ENCODE results near the gene DLG2. TPM values are rescaled to one million over a fixed set of nuclear protein-coding genes. Genes with fewer than 3 reads are reported as not detected.

DLG2 gene
- total RNA-seq, 2 experiments from 2014 or later = 2.0 to 2.1 TPM

DNA sequence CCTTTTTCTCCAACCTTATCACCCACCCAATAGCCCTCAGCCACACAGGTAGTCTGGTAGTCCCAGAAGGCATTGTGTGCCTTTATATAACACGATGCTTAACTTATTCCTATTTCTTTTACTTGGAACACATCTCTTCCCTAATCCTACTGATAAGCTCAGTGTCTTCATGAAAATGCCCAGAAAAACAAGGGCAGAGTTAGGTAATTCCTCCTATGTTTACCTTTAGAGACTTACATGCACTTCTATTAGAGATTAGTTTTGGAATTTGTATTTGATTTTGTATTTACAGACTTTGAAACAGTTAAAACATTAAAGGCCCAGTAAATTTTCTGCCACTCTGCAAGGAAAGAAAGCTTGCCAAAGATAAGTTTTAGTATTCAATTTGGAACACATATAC lies 1703.2 kb downstream of the DLG2 start:
- CTCF ChIA-PET = no interaction called here

DNA sequence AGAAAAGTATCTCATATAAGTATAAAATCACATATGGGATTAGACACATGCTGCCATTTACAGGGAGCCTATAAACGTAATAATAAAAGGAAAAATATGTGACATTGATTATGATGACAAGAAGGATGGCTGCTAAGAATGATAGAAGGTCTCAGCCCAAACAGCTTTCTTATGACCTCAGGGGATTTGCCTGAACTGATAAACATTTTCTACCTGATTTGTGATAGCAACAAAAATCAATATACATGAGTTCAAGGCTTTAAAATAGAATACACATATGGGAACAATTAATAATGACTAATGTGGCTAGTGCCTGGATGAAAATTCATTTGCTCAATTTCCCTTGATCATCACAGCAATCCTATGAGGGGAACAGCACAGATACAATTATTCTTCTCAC lies 1704.2 kb downstream of the DLG2 start:
- Mint-ChIP-seq H3K36me3 (ENCODE audit: low read depth) (no peaks in the 10 kb centered on the region), H3K9me3 (peaks cover 5% of the 10 kb centered on the region), H3K4me3 (no peak overlapping the region), H3K4me1 (ENCODE audit: low read depth) (no peaks in the 10 kb centered on the region), H3K27ac (no peak overlapping the region), H3K27me3 (no peaks in the 10 kb centered on the region)
- intact Hi-C loops (cut with DNase I, micrococcal nuclease) = no loop called here
- no peaks in the 10 kb centered on the region for H3K36me3 ChIP-seq (ENCODE audit: insufficient read depth, low read length)
- H3K27ac ChIP-seq (ENCODE audit: low read depth in 1 of 2, low read length in 2 of 2) = no peak overlapping the region
- ChIA-PET POLR2A (no interaction called here), CTCF (no interaction called here)
- H3K27me3 ChIP-seq (ENCODE audit: control insufficient read depth in 1 of 2, insufficient read depth in 2 of 2, low read length in 2 of 2) = no peaks in the 10 kb centered on the region
- ATAC-seq (ENCODE audit: poor library complexity) (no peak), DNase-seq (no peak)
- no peak overlapping the region for H3K4me3 ChIP-seq (ENCODE audit: low read length)
- H3K4me1 ChIP-seq (ENCODE audit: insufficient read depth, low read length) = no peaks in the 10 kb centered on the region
- no peaks in the 10 kb centered on the region for H3K9me3 ChIP-seq (ENCODE audit: control insufficient read depth in 1 of 2, insufficient read depth in 1 of 2, low read length in 2 of 2)
- TF ChIP-seq, protein P1, sequence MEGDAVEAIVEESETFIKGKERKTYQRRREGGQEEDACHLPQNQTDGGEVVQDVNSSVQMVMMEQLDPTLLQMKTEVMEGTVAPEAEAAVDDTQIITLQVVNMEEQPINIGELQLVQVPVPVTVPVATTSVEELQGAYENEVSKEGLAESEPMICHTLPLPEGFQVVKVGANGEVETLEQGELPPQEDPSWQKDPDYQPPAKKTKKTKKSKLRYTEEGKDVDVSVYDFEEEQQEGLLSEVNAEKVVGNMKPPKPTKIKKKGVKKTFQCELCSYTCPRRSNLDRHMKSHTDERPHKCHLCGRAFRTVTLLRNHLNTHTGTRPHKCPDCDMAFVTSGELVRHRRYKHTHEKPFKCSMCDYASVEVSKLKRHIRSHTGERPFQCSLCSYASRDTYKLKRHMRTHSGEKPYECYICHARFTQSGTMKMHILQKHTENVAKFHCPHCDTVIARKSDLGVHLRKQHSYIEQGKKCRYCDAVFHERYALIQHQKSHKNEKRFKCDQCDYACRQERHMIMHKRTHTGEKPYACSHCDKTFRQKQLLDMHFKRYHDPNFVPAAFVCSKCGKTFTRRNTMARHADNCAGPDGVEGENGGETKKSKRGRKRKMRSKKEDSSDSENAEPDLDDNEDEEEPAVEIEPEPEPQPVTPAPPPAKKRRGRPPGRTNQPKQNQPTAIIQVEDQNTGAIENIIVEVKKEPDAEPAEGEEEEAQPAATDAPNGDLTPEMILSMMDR (IDR thresholded peaks at IDR 0.05) = no peak

More for the DNA sequence above, 1703.2 kb downstream of the DLG2 start:
- intact Hi-C loops (cut with DNase I, micrococcal nuclease) = no loop called here
- H3K9me3 ChIP-seq (ENCODE audit: control insufficient read depth in 1 of 2, insufficient read depth in 1 of 2, low read length in 2 of 2) = no peaks in the 10 kb centered on the region
- no peaks in the 10 kb centered on the region for H3K36me3 ChIP-seq (ENCODE audit: insufficient read depth, low read length)
- Mint-ChIP-seq H3K4me1 (ENCODE audit: low read depth) (no peaks in the 10 kb centered on the region), H3K4me3 (no peak overlapping the region), H3K9me3 (peaks cover 4% of the 10 kb centered on the region), H3K27ac (no peak overlapping the region), H3K27me3 (no peaks in the 10 kb centered on the region), H3K36me3 (ENCODE audit: low read depth) (no peaks in the 10 kb centered on the region)
- H3K27ac ChIP-seq (ENCODE audit: low read depth in 1 of 2, low read length in 2 of 2) = no peak overlapping the region
- TF ChIP-seq, protein P1 (IDR thresholded peaks at IDR 0.05) = no peak
- ATAC-seq (ENCODE audit: poor library complexity) = no peak
- H3K27me3 ChIP-seq (ENCODE audit: control insufficient read depth in 1 of 2, insufficient read depth in 2 of 2, low read length in 2 of 2) = no peaks in the 10 kb centered on the region
- DNase-seq = no peak
- no peak overlapping the region for H3K4me3 ChIP-seq (ENCODE audit: low read length)
- no peaks in the 10 kb centered on the region for H3K4me1 ChIP-seq (ENCODE audit: insufficient read depth, low read length)
- POLR2A ChIA-PET = no interaction called here

DNA sequence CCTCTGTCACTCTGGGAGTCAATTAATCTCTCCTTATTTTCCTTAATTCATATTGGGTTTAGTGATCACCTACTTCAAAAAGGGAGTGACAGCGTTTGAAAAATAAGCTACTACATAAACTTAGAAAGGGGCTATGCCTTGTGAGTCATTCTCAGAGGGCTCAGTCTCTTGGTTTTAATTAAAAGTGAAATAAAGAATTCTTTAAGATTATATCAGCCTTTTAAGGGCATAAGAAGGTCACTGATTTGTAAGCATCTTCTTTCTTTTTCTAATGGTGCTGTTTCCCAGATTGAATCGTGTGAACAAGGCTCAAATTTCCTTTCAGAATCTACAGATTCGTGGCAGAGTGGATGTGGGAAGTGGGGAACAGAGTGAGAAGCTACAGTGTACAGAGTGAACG lies 1704.8 kb downstream of the DLG2 start:
- H3K9me3 Mint-ChIP-seq = peaks cover 7% of the 10 kb centered on the region
- H3K4me3 Mint-ChIP-seq = no peak overlapping the region
- no peaks in the 10 kb centered on the region for H3K4me1 ChIP-seq (ENCODE audit: insufficient read depth, low read length)
- H3K27me3 ChIP-seq (ENCODE audit: control insufficient read depth in 1 of 2, insufficient read depth in 2 of 2, low read length in 2 of 2) = no peaks in the 10 kb centered on the region
- H3K27me3 Mint-ChIP-seq = no peaks in the 10 kb centered on the region
- no peak overlapping the region for H3K27ac ChIP-seq (ENCODE audit: low read depth in 1 of 2, low read length in 2 of 2)
- H3K4me3 ChIP-seq (ENCODE audit: low read length) = no peak overlapping the region
- no peaks in the 10 kb centered on the region for H3K9me3 ChIP-seq (ENCODE audit: control insufficient read depth in 1 of 2, insufficient read depth in 1 of 2, low read length in 2 of 2)
- DNase-seq (no peak), ATAC-seq (ENCODE audit: poor library complexity) (no peak)
- POLR2A ChIA-PET = no interaction called here
- intact Hi-C loops (cut with DNase I, micrococcal nuclease) = no loop called here
- no peaks in the 10 kb centered on the region for H3K36me3 ChIP-seq (ENCODE audit: insufficient read depth, low read length)
- H3K4me1 Mint-ChIP-seq (ENCODE audit: low read depth) = no peaks in the 10 kb centered on the region
- H3K27ac Mint-ChIP-seq = no peak overlapping the region
- no peaks in the 10 kb centered on the region for H3K36me3 Mint-ChIP-seq (ENCODE audit: low read depth)
- TF ChIP-seq, protein P1 (IDR thresholded peaks at IDR 0.05) = no peak
- CTCF ChIA-PET = no interaction called here
